ENCODE data around the gene MUC3A.
"Not testable (repeated sequence)": the region's sequence is repeated elsewhere in the genome, so short reads cannot be mapped to it uniquely, and the experiment has no call there.

GRCh38 chr7:100985033-100985797 lies 35.9 kb downstream of the MUC3A start:
- not testable (repeated sequence) for TF ChIP-seq EP300, CTCF (IDR thresholded peaks at IDR 0.05)
